Measurements from ENCODE around the gene MTHFSD.

Gene MTHFSD

GRCh38 chr16:86530251-86531190, 24.5 kb downstream of the MTHFSD start:
- DNase-seq (ENCODE audit: low spot score): no peak

DNA sequence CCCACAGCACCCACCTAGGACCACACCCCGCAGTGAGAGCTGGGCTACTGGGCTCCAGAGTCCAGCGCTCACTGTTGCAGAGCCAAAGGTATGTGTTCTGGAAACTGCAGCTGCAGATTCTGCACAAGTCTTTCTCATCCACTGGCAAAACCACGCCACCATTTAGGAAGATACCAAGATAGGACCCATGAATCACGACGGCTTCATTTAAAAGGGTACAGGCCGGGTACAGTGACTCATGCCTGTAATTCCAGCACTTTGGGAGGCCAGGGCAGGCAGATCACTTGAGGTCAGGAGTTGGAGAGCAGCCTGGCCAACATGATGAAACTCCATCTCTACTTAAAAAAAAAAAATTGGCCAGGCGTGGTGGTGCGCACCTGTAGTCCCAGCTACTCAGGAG, 25.9 kb downstream of the MTHFSD start:
- DNase-seq (ENCODE audit: low spot score): no peak

DNA sequence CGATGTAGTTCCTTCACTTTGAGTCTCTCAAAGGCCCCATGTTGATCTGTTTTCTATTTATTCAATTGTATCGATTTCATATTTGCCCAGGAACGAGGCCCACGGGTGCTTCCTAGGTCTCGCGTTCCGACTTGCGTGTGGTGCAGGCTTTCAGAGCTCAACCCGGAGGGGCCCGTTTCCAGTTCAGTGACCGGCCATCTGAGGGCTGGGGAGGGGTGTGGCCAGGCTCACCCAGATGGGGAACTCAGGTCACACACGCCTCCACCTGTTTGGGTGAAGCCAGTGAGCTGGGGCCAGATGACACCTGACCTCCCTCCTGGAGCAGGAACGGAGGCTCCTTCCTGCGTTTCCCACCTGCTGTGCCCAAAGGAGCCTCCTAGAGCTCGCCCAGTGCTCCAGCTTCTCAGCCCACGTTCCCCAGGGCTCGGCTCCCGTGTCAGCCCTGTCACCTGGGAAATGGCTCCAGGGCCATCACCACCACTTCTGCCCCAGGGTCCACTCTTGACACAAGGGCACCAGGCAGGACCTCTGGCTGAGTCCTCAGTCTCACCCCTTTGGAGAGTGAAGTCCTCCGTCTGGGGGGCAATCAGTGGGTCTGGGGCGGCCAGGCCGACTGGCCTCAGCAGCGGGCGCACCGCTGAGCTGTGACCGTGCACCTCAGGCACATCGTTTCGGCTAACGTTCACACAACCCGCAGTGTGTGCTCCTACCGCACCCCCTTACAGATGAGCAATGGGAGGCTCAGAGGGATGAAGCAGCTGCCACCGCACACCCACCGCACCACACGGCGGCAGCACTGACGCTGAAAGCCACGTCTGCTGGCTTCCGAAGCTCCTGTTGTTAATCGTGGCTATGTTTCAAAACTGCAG, 26.7 kb downstream of the MTHFSD start:
- no peak for DNase-seq (ENCODE audit: low spot score)

- no peak for DNase-seq (ENCODE audit: low spot score)
Observed at GRCh38 chr16:86527366-86527765, 27.7 kb downstream of the MTHFSD start.

- no peak for DNase-seq (ENCODE audit: low spot score)
Observed at GRCh38 chr16:86525696-86526095, 29.3 kb downstream of the MTHFSD start.

DNA sequence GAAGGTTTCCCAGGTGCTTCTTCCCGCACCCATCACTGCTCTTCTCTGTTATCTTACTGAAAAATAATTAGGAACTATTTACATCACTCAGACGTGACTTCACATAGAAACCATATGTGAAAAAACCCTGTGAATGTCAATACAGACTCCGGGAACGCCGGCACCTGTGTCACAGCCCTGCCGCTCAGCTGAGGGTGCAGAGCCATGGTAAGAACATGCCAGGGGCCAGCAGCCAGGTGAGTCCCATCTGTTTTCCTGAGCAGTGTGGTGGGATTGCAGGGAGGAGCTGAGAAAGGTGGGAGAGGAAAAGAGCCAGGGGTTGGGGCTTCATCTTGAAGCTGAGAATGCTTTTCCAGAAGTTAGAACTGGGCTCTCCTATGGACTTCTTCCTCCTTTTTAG, 31.0 kb downstream of the MTHFSD start:
- no peak for DNase-seq (ENCODE audit: low spot score)

DNA sequence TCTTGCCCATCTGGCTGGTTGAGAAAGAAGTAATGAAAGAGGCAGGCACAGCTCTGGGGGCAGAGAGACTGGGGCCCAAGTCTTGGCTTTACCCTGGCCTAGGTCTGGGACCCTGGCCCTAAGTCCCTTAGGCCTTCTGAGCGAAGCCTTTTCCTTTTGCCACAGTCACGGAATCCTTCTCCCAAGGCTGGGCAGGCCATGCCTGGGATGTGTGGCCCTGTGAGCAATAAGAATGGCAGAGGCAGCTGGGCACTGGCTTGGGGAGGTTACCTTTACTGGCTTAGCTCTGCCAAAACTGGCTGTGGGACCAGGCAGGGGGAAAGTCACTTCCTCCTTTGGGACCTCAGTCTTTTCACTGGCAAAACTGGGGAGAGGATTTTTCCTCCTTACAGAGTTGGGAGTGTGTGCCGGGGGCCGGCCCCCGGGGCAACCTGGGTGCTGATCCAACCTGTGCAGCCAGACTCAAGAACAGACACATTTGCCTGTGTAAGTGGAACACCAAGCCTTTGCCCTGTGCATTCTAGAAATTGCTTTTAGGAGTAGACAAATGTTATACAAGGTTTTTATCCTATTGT, 31.8 kb downstream of the MTHFSD start:
- DNase-seq (ENCODE audit: low spot score): no peak

DNA sequence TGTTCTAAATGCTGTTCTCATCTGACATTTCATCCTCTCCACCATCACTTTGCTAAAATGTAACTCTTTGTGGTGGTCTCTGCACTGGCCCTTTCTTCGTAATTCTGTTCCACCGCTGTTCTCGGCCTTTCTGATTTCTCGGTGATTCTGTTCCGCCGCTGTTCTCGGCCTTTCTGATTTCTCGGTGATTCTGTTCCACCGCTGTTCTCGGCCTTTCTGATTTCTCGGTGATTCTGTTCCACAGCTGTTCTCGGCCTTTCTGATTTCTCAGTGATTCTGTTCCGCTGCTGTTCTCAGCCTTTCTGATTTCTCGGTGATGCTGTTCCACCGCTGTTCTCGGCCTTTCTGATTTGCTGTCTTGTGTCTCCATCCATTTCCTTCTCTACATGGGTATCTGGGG, 32.4 kb downstream of the MTHFSD start:
- DNase-seq (ENCODE audit: low spot score): no peak

DNA sequence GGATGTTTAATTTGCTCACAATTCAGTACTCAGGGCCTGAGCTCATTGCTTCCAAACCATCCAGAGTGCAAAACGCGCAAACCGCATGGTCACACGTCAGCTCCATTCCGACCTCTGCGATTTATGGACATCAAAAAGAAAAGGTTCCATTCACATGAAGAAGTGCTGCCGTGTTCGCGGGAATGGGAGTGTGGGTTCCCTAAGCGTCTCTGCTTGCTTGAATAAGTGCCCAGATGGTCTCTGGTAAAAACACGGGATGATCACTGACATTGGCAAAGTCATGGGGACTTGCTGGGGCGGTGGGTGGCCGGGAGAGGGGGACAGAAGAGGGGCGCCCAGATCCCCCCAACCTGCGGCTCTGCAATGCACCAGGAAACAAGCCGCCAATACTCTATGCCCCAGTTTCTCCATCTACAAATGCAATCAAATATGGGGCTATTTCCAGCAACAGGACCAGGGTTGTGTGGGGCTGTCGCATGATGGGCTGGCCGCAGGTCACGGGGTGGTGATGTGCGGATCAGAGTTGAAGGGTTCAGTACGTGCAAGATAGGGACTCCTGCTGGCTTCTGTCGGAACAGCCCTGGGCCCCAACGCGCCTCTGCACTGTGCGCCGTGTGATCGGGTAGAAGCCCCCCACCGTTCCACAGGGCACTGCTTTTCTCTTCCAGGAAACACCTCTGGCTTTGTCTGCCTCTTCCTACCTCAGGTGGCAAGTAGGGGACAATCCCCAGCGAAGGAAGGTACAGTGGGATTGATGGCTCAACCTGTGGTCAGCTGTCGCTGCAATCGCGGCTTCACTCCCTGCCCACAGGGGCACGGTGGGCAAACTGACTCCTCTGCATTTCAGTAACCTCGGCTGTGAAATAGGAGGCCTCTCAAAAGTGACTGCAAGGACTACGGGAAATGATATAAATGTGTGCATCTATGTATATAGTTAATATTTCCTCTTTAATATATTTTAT, 33.5 kb downstream of the MTHFSD start:
- no peak for DNase-seq (ENCODE audit: low spot score)

DNA sequence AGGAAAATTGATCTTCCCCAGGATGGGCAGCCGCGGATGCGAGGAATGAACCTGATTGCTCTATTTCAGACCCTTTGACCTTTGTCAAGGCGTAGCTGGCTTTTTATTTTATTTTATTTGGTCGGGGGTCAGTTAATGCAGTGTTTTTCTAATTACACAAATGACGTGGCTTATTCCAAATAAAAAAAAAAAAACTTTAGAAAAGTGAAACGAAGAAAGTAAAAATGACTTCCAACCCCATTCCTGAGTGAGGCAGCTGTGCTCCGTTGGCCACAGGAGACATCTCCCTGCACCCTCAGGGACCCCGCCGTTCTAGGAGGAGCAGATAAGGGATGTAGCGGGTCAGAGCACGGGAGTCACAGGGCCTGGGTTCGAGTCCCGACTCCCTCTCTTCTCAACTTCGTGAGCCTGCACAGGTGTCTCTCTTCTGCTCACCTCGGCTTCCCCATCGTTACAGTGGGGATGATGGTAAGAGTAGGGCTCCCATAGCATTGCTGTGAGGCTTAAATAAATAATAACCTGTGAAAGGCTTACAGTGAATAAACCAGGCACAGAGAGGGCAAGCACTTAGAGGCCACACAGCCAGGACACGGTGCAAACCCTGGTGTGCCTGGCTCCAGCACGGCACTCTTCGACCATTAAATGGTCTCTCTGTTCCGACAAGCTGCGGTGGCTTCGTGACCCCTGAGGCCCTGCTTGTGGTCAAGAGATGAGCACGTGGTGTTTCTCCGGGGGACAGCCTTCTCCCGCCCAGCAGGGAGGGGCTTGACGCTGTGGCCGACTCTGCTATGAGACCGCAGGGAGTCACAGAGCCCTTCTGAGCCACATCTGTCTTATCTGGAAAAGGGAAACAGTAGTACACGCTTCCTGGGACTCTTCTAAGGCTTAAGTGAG, 34.5 kb downstream of the MTHFSD start:
- no peak for DNase-seq (ENCODE audit: low spot score)

GRCh38 chr16:86519649-86520316, 35.3 kb downstream of the MTHFSD start:
- DNase-seq (ENCODE audit: low spot score): peak; percentile 34

- DNase-seq (ENCODE audit: low spot score): no peak
Observed at GRCh38 chr16:86519007-86519648, 35.9 kb downstream of the MTHFSD start.

DNA sequence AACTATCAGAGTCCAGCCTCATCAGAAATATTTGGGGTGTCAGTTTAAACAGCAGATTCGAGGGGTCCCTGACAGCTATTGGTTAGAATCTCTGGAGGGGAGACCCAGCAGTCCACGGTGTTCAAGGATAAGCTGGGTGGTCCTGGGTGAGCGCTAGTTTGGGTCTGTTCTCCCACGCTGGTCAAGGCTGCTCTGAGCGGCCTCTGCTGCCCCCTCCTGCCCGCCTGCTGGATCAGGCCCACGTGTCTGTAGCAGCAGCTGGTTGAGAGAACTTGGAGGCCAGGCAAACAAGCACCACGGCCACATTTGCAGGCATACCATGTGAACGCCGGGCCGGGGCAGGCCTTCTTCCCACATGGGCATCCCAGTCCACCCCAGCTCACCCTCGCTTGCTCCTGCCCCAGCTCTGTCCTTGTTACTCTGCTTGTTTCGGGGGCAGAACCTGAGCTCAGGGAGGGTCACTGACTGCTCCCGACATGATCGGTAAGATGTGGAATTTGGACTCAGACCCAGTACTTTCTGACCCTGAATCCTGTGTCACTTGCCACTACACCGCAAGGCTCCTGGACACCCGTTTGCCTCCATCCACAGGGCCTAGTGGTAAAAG, 37.3 kb downstream of the MTHFSD start:
- peak; percentile 53 for DNase-seq (ENCODE audit: low spot score)

DNA sequence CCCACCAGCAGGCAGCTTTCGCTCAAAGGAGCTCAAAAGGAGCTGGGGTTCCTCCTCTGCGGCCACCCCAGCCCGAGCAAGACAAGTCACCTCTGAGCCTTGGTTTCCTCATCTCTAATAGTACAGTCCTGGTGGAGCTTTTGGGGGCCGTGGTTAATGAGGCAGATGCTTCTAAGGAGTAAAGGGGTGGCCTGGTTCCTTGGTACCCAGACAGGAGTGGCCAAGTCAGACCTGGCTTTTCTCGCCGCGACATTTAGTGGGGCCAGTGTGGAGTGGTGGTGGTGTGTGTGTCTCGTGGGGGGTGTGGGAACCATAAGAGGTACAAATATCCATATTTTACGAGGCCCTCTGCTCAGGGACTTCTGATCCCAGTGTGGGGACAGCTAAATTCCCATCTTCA, 38.0 kb downstream of the MTHFSD start:
- DNase-seq (ENCODE audit: low spot score): no peak

- DNase-seq (ENCODE audit: low spot score): no peak
Observed at GRCh38 chr16:86516623-86517003, 38.4 kb downstream of the MTHFSD start.

GRCh38 chr16:86515777-86516622, 39.0 kb downstream of the MTHFSD start:
- no peak for DNase-seq (ENCODE audit: low spot score)

DNA sequence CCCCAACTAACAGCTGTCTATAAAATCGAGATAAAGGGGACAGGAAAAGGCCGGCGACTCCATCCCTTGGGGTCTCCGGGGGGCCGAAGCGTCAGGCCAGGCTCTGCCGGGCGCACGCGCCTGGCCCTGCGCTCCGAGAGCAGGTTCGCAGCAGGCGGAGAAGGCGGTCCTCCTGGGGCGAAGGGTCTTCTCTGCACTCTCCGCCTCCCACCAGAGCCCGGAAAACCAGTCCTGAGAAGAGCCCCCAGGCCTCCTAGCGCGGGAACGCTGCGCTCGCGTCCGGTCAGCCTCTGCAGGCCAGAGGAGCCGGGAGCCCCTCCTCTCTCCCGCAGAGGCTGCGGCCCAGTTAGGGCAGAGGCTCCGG, 39.6 kb downstream of the MTHFSD start:
- no peak for DNase-seq (ENCODE audit: low spot score)

All from SW480 (cell line).